ENCODE data around the gene RBM8A.

The RBM8A gene

GRCh38 chr1:145898756-145899155 lies 28.5 kb downstream of the RBM8A start:
- no peak for ATAC-seq
- TF ChIP-seq ZNF70 (CRISPR knock-in tag; IDR thresholded peaks at IDR 0.05) (no peak), ISL1 (CRISPR knock-in tag; IDR thresholded peaks at IDR 0.05) (no peak), OSR1 (CRISPR knock-in tag; IDR thresholded peaks at IDR 0.05) (no peak), PATZ1 (CRISPR knock-in tag; IDR thresholded peaks at IDR 0.05; ENCODE audit: borderline replicate concordance) (no peak)

- ATAC-seq, result no peak
- TF ChIP-seq OSR1 (CRISPR knock-in tag; IDR thresholded peaks at IDR 0.05) (no peak), GLIS3 (CRISPR knock-in tag; IDR thresholded peaks at IDR 0.05) (no peak), PPARA (CRISPR knock-in tag; IDR thresholded peaks at IDR 0.05; ENCODE audit: borderline replicate concordance) (no peak), ARNTL (CRISPR knock-in tag; IDR thresholded peaks at IDR 0.05; ENCODE audit: borderline replicate concordance, low read depth) (no peak), TSHZ2 (CRISPR knock-in tag; IDR thresholded peaks at IDR 0.05) (no peak), CSDC2 (CRISPR knock-in tag; IDR thresholded peaks at IDR 0.05) (no peak), ZNF565 (CRISPR knock-in tag; conservative IDR thresholded peaks at IDR 0.05; ENCODE audit: low read depth) (no peak), POU6F1 (CRISPR knock-in tag; IDR thresholded peaks at IDR 0.05; ENCODE audit: borderline replicate concordance, low read depth) (no peak), CSRNP3 (CRISPR knock-in tag; IDR thresholded peaks at IDR 0.05) (no peak), SNAI2 (CRISPR knock-in tag; IDR thresholded peaks at IDR 0.05) (no peak), BACH2 (CRISPR knock-in tag; IDR thresholded peaks at IDR 0.05; ENCODE audit: borderline replicate concordance) (no peak), ZNF8 (CRISPR knock-in tag; IDR thresholded peaks at IDR 0.05) (no peak), CREB5 (CRISPR knock-in tag; IDR thresholded peaks at IDR 0.05; ENCODE audit: low read depth) (no peak), PATZ1 (CRISPR knock-in tag; IDR thresholded peaks at IDR 0.05; ENCODE audit: borderline replicate concordance) (no peak), RARB (CRISPR knock-in tag; IDR thresholded peaks at IDR 0.05) (no peak), ESRRG (CRISPR knock-in tag; IDR thresholded peaks at IDR 0.05) (no peak), ISL1 (CRISPR knock-in tag; IDR thresholded peaks at IDR 0.05) (no peak)
Observed at GRCh38 chr1:145897969-145898368, 29.3 kb downstream of the RBM8A start.

- no peak for ATAC-seq
- TF ChIP-seq BACH2 (CRISPR knock-in tag; IDR thresholded peaks at IDR 0.05; ENCODE audit: borderline replicate concordance) (no peak), PATZ1 (CRISPR knock-in tag; IDR thresholded peaks at IDR 0.05; ENCODE audit: borderline replicate concordance) (no peak), TOX (CRISPR knock-in tag; IDR thresholded peaks at IDR 0.05; ENCODE audit: borderline replicate concordance) (no peak), OSR1 (CRISPR knock-in tag; IDR thresholded peaks at IDR 0.05) (no peak), GLIS3 (CRISPR knock-in tag; IDR thresholded peaks at IDR 0.05) (no peak), ISL1 (CRISPR knock-in tag; IDR thresholded peaks at IDR 0.05) (no peak)
Observed at GRCh38 chr1:145895471-145895870, 31.8 kb downstream of the RBM8A start.

Measured in SK-N-SH treated with all-trans-retinoic acid at 6 μM for 48 hours (cell line).